Activated CD4-positive, alpha-beta T cell treated with anti-CD3 and anti-CD28 coated beads, Interleukin-2, Interleukin-4, amounts not matched to agents 100 ng/mL and 50 ng/mL, durations not matched to agents 16 hours and 8 hours (primary cell): ENCODE results near the gene TNS3.

Experiments
- DNase-seq: peaks from one replicate; pipeline ENCODE4 v3.0.0-alpha.2; 2020; ENCODE audit warnings: low spot score

TNS3 gene

GRCh38 chr7:47385536-47386125 lies 196.3 kb downstream of the TNS3 start:
- DNase-seq, result no peak

GRCh38 chr7:47384755-47385535 lies 197.0 kb downstream of the TNS3 start:
- no peak for DNase-seq

GRCh38 chr7:47383696-47384445 lies 198.0 kb downstream of the TNS3 start:
- no peak for DNase-seq

GRCh38 chr7:47383072-47383471 lies 198.8 kb downstream of the TNS3 start:
- DNase-seq, result no peak

GRCh38 chr7:47382200-47382599 lies 199.7 kb downstream of the TNS3 start:
- no peak for DNase-seq

GRCh38 chr7:47381134-47381495 lies 200.8 kb downstream of the TNS3 start:
- DNase-seq, result no peak

- DNase-seq, result no peak
Observed at GRCh38 chr7:47380325-47381133, 201.4 kb downstream of the TNS3 start.

GRCh38 chr7:47379629-47380324 lies 202.1 kb downstream of the TNS3 start:
- DNase-seq, result no peak

- no peak for DNase-seq
Observed at GRCh38 chr7:47378728-47379395, 203.0 kb downstream of the TNS3 start.

- DNase-seq, result no peak
Observed at GRCh38 chr7:47377741-47378140, 204.2 kb downstream of the TNS3 start.

GRCh38 chr7:47376991-47377616 lies 204.8 kb downstream of the TNS3 start:
- DNase-seq, result no peak

GRCh38 chr7:47375121-47375938 lies 206.6 kb downstream of the TNS3 start:
- no peak for DNase-seq

- no peak for DNase-seq
Observed at GRCh38 chr7:47374538-47374937, 207.4 kb downstream of the TNS3 start.

GRCh38 chr7:47373871-47374451 lies 207.9 kb downstream of the TNS3 start:
- no peak for DNase-seq

GRCh38 chr7:47371733-47372368 lies 210.1 kb downstream of the TNS3 start:
- DNase-seq, result no peak

GRCh38 chr7:47371317-47371716 lies 210.6 kb downstream of the TNS3 start:
- no peak for DNase-seq

GRCh38 chr7:47370461-47371042 lies 211.4 kb downstream of the TNS3 start:
- no peak for DNase-seq

- DNase-seq, result no peak
Observed at GRCh38 chr7:47369736-47370135, 212.2 kb downstream of the TNS3 start.
